ENCODE data around the gene LRRN4.
"Not testable (repeated sequence)": the region's sequence is repeated elsewhere in the genome, so short reads cannot be mapped to it uniquely, and the experiment has no call there.

LRRN4 gene

DNA sequence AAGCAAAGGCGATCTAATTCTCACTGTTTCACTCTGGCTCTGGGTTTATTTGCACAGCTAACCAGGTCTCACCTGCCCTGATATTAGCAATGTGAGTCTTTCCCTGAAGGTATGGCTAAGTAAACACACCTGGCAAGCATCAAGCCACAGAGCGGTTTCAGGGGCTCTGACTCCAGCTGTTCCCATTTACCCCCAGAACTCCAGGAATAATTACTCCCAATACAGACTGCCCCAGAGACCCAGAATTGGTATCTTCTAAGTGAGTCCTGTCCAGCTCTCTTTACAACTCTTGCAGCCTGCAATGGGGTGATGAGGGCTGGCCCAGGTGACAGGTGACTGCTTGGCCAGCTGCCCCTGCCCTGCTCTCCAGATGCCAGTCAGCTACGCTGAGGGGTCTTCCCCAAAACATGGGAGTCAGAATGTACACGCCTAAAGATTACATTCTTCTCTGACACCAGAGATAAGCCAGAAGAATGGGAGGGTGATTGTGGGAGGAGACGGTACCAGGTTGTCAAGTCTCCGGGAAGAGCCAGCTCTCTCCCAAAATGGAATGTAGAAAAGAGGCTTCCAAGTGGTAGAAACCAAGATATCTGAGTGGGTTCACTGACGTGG is 4.9 kb upstream of the LRRN4 start:
- no peak for FAIRE-seq

GRCh38 chr20:6057691-6058090 is 3.8 kb upstream of the LRRN4 start:
- no peak for FAIRE-seq

- FAIRE-seq: no peak
Observed at GRCh38 chr20:6057139-6057538, 3.3 kb upstream of the LRRN4 start.

GRCh38 chr20:6055981-6056569 is 2.2 kb upstream of the LRRN4 start:
- no peak for FAIRE-seq

DNA sequence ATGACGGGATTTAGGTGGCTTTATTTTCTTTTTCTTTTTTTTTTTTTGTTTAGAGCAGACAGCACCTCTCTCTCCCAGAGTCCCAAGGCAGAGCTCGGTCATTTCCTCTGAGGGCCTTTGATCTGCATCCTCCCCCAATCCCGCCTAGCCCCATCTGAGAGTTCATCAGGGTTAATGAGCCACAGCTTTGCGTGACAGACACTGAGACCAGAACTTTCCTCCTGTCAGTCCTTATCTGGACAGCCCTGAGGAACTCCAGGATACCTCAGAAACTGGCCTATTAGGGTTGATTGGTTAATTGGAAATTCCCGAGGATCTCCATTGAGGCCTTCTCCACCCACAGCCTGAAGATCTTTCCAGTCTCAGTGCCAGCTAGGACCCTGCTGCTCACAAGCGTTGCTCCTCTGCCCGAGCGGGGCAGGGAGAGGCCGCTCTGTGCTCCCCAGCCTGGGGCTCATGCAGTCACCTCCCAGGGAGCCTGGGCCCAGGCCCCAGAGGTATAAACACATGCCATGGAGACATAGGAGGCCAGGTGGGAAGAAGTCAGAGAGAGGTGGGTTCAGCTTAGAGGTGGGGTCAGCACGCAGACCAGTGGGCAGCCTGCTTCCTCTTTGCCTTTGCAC is 1.4 kb upstream of the LRRN4 start:
- FAIRE-seq: no peak

DNA sequence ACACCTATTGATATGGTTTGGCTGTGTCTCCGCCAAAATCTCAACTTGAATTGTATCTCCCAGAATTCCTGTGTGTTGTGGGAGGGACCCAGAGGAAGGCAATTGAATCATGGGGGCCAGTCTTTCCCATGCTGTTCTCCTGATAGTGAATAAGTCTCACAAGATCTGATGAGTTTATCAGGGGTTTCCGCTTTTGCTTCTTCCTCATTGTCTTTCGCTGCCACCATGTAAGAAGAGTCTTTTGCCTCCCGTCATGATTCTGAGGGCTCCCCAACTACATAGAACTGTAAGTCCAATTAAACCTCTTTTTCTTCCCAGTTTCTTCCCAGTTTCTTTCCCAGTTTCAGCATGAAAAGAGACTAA is 810 bp upstream of the LRRN4 start:
- not testable (repeated sequence) for FAIRE-seq

DNA sequence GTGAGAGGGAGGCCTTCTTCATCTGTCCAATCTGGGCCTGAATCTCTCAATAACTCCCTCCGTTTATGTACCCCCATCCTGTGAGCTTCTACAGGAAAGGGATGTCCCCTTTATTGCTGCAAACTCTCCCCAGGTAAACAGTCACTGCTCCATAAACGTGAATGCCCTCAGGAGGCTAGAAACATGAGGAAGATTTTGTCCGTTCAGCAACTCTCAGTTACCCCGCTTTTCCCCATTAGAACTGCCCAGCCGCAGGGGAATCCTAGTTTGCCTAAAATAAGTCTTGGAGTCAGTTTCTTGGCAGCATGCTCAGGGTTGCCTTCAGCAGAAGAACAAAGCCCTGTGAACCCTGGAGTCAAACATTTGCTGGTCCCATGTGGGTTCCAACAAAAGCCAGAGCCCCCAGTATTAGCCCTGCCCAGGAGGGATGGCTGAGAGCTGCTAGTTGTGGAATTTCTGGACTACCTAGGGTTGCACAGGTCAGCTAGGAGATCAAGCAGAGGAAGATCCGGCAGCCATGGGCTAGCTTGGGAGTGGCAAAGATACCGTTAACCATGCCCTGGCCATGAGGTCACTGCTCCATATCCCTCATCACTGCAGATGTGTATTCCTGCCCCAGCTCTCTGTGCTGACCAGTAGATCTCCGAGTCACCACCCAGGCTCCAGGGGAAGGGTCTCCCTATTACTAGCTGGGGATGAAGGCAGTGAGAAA is 640 bp downstream of the LRRN4 start:
- FAIRE-seq: no peak

DNA sequence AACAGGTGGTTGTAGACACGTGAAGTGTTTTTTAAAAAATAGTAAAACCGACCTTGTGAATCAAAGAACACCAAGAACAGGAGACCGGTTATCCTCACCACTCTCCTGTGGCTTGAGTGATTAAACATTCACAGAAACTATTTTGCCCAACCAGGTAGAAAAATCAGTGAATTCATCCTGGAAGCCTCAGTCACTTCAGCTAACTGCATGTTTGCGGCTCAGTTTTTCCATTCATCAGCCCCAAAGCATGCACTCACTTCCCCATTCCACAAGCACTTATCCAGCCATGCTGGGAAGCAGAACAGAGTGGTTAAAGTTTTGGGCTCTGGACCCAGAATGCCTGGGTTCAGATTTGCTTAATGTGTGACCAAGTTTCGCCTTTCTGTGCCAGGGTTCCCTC is 2.4 kb downstream of the LRRN4 start:
- FAIRE-seq: no peak

DNA sequence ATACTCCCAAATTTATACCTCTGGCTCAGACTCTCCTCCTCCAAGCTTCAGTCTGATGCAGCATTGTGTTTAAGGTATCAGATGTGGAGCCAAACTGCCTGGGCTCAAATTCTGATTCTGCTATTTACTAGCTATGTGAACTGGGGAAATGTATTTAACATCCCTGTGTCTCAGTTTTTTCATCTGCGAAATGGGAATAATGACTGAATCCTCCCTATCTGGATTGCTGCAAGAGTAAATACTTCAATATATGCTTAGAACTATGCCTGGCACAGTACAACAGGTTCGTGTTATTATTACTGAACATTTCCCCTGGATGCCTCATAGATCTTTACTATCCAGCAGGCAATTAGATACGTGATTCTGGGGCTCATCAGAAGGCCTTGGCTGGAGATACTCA is 5.5 kb downstream of the LRRN4 start:
- FAIRE-seq: no peak

- FAIRE-seq: no peak
Observed at GRCh38 chr20:6046432-6046831, 7.4 kb downstream of the LRRN4 start.

DNA sequence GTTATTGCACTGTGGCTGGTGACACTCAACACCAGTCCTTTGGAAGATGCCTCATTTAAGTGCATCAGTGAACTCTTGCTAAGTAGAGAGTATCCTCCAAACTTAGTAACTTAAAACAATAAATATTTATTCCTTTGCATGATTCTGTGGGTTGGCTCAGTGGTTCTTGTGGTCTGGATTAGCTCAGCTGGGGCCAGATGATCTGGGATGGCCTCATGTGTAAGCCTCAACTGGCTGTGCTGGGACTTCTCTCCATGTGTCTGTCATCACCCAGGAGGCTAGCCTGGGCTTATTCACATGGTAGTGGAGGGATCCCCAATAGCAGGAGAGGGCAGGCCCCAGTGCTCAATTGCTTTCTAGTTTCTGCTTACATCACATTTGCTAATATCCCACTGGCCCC is 8.3 kb downstream of the LRRN4 start:
- no peak for FAIRE-seq

- no peak for FAIRE-seq
Observed at GRCh38 chr20:6044115-6044514, 9.7 kb downstream of the LRRN4 start.

DNA sequence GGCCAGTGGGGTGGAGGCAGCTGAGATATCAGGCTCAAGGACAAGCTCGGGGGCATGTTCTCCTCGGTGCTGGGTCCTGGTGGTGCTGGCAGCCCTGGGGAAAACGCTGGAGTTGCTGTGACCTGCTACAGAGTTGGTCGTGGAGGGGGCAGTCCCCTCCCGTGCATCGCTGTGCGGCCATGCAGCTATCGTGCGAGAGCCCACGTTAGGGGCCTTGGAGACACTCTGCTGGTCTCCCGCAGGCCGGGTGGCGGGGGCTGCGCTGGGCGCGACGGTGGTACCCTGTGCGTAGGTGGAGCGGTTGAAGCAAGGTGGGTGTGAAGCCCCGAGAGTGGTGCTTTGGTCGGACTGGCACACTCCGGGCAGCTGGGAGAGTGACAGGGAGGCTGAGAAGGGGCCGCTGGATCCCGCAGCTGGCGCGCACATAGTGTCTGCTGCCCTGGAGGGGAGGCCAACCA is 12.0 kb downstream of the LRRN4 start:
- FAIRE-seq: no peak

DNA sequence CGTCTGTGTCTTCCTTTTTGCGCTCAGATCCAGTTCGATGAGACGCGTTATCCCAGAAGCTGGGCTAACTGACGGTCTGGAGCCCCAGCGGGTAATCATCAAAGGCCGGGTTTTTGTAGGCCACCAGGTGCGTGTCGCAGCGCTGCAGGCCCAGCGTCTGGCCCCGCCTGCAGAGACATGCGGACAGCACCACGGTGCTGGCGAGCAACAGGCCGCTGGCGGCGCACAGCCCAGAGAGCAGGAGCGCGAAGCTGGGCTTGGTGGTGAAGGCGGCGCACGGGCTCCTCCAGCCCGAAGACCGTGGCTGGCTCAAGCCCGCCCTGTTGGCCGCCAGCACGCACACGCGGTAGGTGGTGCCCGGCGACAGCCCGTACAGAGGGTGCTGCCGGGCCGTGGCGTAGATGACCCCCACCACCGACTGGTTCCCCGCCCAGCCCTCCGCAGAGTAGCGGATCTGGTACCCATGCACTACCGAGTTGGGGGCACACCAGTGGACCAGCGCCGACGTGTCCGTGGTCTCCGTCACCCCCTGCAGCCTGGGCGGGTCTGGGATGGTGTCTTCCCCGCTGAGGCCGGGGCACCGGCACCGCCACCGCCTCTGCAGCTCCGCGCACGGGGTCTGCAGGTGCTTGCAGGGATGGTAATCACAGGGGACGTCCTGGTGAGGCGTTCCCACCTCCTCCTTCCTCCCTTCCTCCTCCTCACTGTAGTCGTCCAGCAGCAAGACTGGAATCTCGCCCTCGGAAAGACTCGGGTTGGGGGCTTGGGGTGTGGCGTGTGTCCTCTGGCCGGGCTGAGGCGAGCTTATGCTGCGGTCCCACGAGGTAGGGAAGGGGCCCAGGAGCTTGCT is 12.7 kb downstream of the LRRN4 start:
- no peak for FAIRE-seq

DNA sequence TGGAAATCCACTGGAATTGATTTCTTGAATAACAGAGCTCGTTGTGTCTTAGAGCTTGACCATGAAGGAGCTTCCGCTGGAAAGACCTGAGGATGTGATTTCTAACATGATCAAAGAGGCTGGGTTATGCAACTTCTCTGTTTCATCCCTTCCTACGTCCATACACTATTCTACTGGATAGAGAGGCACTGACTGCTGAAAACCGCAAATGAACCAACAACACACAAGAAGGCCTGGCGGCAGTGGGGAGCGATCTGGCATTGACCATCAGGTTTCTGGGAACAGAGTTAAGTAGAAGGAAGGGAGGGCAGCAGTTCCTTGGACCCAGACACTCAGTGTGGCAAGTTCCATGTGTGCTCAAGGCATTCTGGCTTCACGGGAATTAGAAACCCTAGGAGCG is 13.3 kb downstream of the LRRN4 start:
- no peak for FAIRE-seq

- FAIRE-seq: no peak
Observed at GRCh38 chr20:6039766-6040165, 14.1 kb downstream of the LRRN4 start.

DNA sequence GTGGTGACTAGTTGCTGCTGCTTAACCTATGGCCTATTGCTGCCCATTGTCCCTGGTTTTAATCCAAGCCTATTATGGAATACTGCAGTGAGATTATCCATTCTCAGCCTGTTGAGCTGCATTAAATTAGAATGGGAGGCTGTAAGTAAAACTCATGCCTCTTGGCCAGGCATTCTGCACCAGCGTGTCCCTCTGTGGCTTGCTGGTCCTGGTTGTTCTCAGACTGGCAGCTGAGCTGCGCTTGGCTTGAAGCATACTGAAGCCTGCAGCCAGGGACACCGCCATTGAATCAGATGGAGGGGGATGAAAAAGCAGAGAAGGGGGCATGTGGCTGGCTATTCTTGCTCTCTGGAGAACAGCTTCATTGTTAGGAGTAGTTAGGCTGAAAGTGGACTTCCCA is 15.6 kb downstream of the LRRN4 start:
- no peak for FAIRE-seq

GRCh38 chr20:6037082-6037481 is 16.8 kb downstream of the LRRN4 start:
- no peak for FAIRE-seq

- no peak for FAIRE-seq
Observed at GRCh38 chr20:6036213-6036612, 17.6 kb downstream of the LRRN4 start.

DNA sequence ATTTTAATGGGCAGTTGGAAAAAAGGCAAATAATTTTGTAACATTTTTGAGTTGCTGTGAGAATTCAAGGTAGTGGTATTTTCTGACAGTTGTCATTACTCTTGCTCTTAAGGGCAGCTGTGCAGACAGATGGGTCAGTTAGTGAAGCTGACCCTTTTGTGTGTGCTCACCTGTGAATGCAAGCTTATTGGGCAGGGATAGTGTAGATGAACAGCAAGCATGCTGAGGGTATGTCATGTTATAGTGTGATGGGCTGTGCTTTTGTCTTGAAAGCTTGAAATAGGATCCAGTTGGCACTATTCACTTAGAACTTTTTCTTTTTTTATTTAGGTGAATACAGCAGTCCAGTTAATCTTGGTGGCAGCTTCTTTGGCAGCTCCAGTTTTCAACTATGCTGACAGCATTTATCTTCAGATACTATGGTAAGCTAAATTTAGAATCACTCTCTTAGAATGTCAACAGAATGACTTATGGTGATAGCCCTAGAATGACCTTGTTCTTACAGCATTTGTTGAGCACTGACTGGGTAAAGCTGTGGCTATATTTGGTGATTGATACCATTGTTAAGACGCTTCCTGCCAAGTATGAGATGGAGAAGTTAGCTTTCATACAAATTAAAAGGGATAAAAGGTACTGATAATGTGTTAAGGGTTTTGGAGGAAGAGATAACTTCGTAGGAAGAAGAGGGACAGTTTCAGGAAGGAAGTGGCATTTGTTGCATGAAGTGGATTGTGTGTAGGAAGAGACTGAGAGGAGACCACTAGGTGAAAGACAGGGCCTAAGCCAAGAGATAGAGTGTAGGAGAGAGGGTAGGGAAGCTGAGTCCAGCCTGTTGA is 19.5 kb downstream of the LRRN4 start:
- FAIRE-seq: no peak

GRCh38 chr20:6032907-6033306 is 21.0 kb downstream of the LRRN4 start:
- not testable (repeated sequence) for FAIRE-seq

DNA sequence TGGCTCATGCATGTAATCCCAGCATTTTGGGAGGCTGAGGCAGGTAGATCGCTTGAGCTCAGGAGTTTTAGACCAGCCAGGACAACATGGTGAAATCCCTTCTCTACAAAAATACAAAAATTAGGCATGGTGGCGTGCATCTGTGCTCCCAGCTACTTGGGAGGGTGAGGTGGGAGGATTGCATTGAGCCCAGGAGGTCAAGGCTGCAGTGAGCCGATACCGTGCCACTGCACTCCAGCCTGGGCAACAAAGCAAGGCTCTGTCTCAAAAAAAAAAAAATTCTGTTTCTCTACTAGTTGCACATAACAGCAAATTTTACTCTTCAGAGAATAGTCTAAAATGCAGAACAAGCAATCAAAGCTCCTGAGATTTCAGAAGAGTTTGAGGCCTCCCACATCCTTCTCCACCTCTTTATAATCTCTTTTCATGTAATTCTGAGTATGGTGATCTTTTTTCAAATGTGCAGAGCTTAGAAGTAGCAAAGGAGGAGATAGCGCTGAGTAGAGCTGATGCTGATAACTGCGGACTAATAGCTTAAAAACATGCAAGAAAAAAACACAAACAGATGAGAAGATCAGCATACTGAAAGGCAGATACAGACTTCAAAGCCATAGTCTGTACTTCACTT is 23.3 kb downstream of the LRRN4 start:
- no peak for FAIRE-seq
